Activated T-cell treated with anti-CD3 and anti-CD28 coated beads, Interleukin-2, amount 50 U/mL, for 24 hours (primary cell): ENCODE data around the gene TARS1.
A peak's percentile ranks its signal among the peaks of the same experiment; 100 is the strongest.

Source experiments
- DNase-seq: peaks from one replicate; pipeline ENCODE4 v3.0.0-alpha.2; 2020
- H3K27ac Mint-ChIP-seq: 2 replicates; pipeline ENCODE4 v1.8.0; 2020; ENCODE audit warnings: mild to moderate bottlenecking, mixed read lengths
- H3K27me3 Mint-ChIP-seq: 2 replicates; pipeline ENCODE4 v1.8.0; 2020; ENCODE audit warnings: mixed read lengths
- H3K36me3 Mint-ChIP-seq: 2 replicates; pipeline ENCODE4 v1.8.0; 2020; ENCODE audit warnings: low read depth, mixed read lengths
- H3K4me1 Mint-ChIP-seq: 2 replicates; pipeline ENCODE4 v1.8.0; 2020; ENCODE audit warnings: low read depth, mixed read lengths
- H3K4me3 Mint-ChIP-seq: 2 replicates; pipeline ENCODE4 v1.8.0; 2020; ENCODE audit warnings: mild to moderate bottlenecking, moderate library complexity, mixed read lengths
- H3K9me3 Mint-ChIP-seq: 2 replicates; pipeline ENCODE4 v1.8.0; 2020; ENCODE audit warnings: mixed read lengths

The TARS1 gene

GRCh38 chr5:33462456-33462855 is 21.7 kb downstream of the TARS1 start:
- H3K36me3 Mint-ChIP-seq, result peaks cover 96% of the 10 kb centered on the region
- no peaks in the 10 kb centered on the region for H3K27me3 Mint-ChIP-seq
- peak overlapping the region; percentile 22 for H3K27ac Mint-ChIP-seq
- no peaks in the 10 kb centered on the region for H3K9me3 Mint-ChIP-seq
- peaks cover 5% of the 10 kb centered on the region for H3K4me1 Mint-ChIP-seq
- no peak overlapping the region for H3K4me3 Mint-ChIP-seq
- no peak for DNase-seq

GRCh38 chr5:33465120-33465519 is 24.4 kb downstream of the TARS1 start:
- no peak for DNase-seq
- H3K9me3 Mint-ChIP-seq, result no peaks in the 10 kb centered on the region
- H3K36me3 Mint-ChIP-seq, result peaks cover 96% of the 10 kb centered on the region
- H3K27me3 Mint-ChIP-seq, result no peaks in the 10 kb centered on the region
- no peak overlapping the region for H3K4me3 Mint-ChIP-seq
- H3K4me1 Mint-ChIP-seq, result peaks cover 2% of the 10 kb centered on the region
- no peak overlapping the region for H3K27ac Mint-ChIP-seq

GRCh38 chr5:33468775-33469435 is 28.1 kb downstream of the TARS1 start:
- Mint-ChIP-seq H3K4me3 (no peak overlapping the region), H3K36me3 (peaks cover 97% of the 10 kb centered on the region), H3K27me3 (no peaks in the 10 kb centered on the region), H3K4me1 (no peaks in the 10 kb centered on the region), H3K9me3 (peaks cover 2% of the 10 kb centered on the region), H3K27ac (no peak overlapping the region)
- no peak for DNase-seq

GRCh38 chr5:33470544-33470943 is 29.8 kb downstream of the TARS1 start:
- DNase-seq, result no peak
- peaks cover 99% of the 10 kb centered on the region for H3K36me3 Mint-ChIP-seq
- H3K4me3 Mint-ChIP-seq, result no peak overlapping the region
- H3K27ac Mint-ChIP-seq, result no peak overlapping the region
- H3K9me3 Mint-ChIP-seq, result peaks cover 10% of the 10 kb centered on the region
- H3K4me1 Mint-ChIP-seq, result no peaks in the 10 kb centered on the region
- no peaks in the 10 kb centered on the region for H3K27me3 Mint-ChIP-seq

- Mint-ChIP-seq H3K4me1 (no peaks in the 10 kb centered on the region), H3K4me3 (no peak overlapping the region), H3K27ac (no peak overlapping the region), H3K9me3 (peaks cover 10% of the 10 kb centered on the region), H3K27me3 (no peaks in the 10 kb centered on the region), H3K36me3 (peaks cover 100% of the 10 kb centered on the region)
- DNase-seq, result no peak
Observed at GRCh38 chr5:33472805-33473409, 32.1 kb downstream of the TARS1 start.

- peaks cover 98% of the 10 kb centered on the region for H3K36me3 Mint-ChIP-seq
Observed at GRCh38 chr5:33474004-33474403, 33.2 kb downstream of the TARS1 start.

GRCh38 chr5:33474931-33475499 is 34.2 kb downstream of the TARS1 start:
- Mint-ChIP-seq H3K4me3 (no peak overlapping the region), H3K36me3 (peaks cover 98% of the 10 kb centered on the region), H3K9me3 (peaks cover 10% of the 10 kb centered on the region), H3K27ac (no peak overlapping the region), H3K4me1 (no peaks in the 10 kb centered on the region), H3K27me3 (no peaks in the 10 kb centered on the region)
- DNase-seq, result no peak

More at GRCh38 chr5:33474004-33474403, 33.2 kb downstream of the TARS1 start:
- Mint-ChIP-seq H3K27me3 (no peaks in the 10 kb centered on the region), H3K4me1 (no peaks in the 10 kb centered on the region), H3K27ac (no peak overlapping the region), H3K4me3 (no peak overlapping the region), H3K9me3 (peaks cover 10% of the 10 kb centered on the region)
- no peak for DNase-seq

- no peaks in the 10 kb centered on the region for H3K4me1 Mint-ChIP-seq
- H3K27me3 Mint-ChIP-seq, result no peaks in the 10 kb centered on the region
- H3K36me3 Mint-ChIP-seq, result peaks cover 96% of the 10 kb centered on the region
- peaks cover 10% of the 10 kb centered on the region for H3K9me3 Mint-ChIP-seq
- no peak overlapping the region for H3K27ac Mint-ChIP-seq
- no peak overlapping the region for H3K4me3 Mint-ChIP-seq
- no peak for DNase-seq
Observed at GRCh38 chr5:33475706-33476105, 34.9 kb downstream of the TARS1 start.

GRCh38 chr5:33476992-33477391 is 36.2 kb downstream of the TARS1 start:
- no peak for DNase-seq
- peaks cover 86% of the 10 kb centered on the region for H3K36me3 Mint-ChIP-seq
- no peaks in the 10 kb centered on the region for H3K27me3 Mint-ChIP-seq
- H3K4me1 Mint-ChIP-seq, result no peaks in the 10 kb centered on the region
- H3K9me3 Mint-ChIP-seq, result peaks cover 10% of the 10 kb centered on the region
- no peak overlapping the region for H3K4me3 Mint-ChIP-seq
- no peak overlapping the region for H3K27ac Mint-ChIP-seq

- Mint-ChIP-seq H3K4me1 (no peaks in the 10 kb centered on the region), H3K27ac (no peak overlapping the region), H3K4me3 (no peak overlapping the region), H3K9me3 (peaks cover 10% of the 10 kb centered on the region), H3K36me3 (peaks cover 82% of the 10 kb centered on the region), H3K27me3 (no peaks in the 10 kb centered on the region)
- DNase-seq, result no peak
Observed at GRCh38 chr5:33477816-33478215, 37.1 kb downstream of the TARS1 start.

GRCh38 chr5:33479311-33479710 is 38.5 kb downstream of the TARS1 start:
- Mint-ChIP-seq H3K9me3 (peaks cover 4% of the 10 kb centered on the region), H3K4me3 (no peak overlapping the region), H3K4me1 (no peaks in the 10 kb centered on the region), H3K27me3 (no peaks in the 10 kb centered on the region), H3K36me3 (peaks cover 73% of the 10 kb centered on the region), H3K27ac (no peak overlapping the region)
- no peak for DNase-seq

- Mint-ChIP-seq H3K27me3 (no peaks in the 10 kb centered on the region), H3K36me3 (peaks cover 57% of the 10 kb centered on the region), H3K4me1 (no peaks in the 10 kb centered on the region), H3K9me3 (no peaks in the 10 kb centered on the region), H3K4me3 (no peak overlapping the region), H3K27ac (no peak overlapping the region)
- no peak for DNase-seq
Observed at GRCh38 chr5:33480876-33481275, 40.1 kb downstream of the TARS1 start.

- peaks cover 43% of the 10 kb centered on the region for H3K36me3 Mint-ChIP-seq
Observed at GRCh38 chr5:33482335-33482734, 41.6 kb downstream of the TARS1 start.

GRCh38 chr5:33487236-33487635 is 46.5 kb downstream of the TARS1 start:
- Mint-ChIP-seq H3K36me3 (peaks cover 9% of the 10 kb centered on the region), H3K4me3 (no peak overlapping the region), H3K27me3 (no peaks in the 10 kb centered on the region), H3K27ac (no peak overlapping the region), H3K9me3 (no peaks in the 10 kb centered on the region), H3K4me1 (no peaks in the 10 kb centered on the region)
- no peak for DNase-seq

More at GRCh38 chr5:33482335-33482734, 41.6 kb downstream of the TARS1 start:
- H3K27ac Mint-ChIP-seq, result no peak overlapping the region
- no peaks in the 10 kb centered on the region for H3K9me3 Mint-ChIP-seq
- no peaks in the 10 kb centered on the region for H3K27me3 Mint-ChIP-seq
- no peak overlapping the region for H3K4me3 Mint-ChIP-seq
- DNase-seq, result no peak
- H3K4me1 Mint-ChIP-seq, result no peaks in the 10 kb centered on the region
